HG03575 (cell line): ENCODE results near the gene GLDC.
"Not testable (repeated sequence)": the region's sequence is repeated elsewhere in the genome, so short reads cannot be mapped to it uniquely, and the experiment has no call there.

ENCODE experiments used
- ATAC-seq: cut with Tn5 transposase; IDR thresholded peaks from one replicate; pipeline ENCODE4 v1.9.1; 2021; ENCODE audit not compliant: unreplicated experiment, insufficient number of reproducible peaks, low FRiP score; ENCODE audit errors: extremely low read depth

Gene GLDC

DNA sequence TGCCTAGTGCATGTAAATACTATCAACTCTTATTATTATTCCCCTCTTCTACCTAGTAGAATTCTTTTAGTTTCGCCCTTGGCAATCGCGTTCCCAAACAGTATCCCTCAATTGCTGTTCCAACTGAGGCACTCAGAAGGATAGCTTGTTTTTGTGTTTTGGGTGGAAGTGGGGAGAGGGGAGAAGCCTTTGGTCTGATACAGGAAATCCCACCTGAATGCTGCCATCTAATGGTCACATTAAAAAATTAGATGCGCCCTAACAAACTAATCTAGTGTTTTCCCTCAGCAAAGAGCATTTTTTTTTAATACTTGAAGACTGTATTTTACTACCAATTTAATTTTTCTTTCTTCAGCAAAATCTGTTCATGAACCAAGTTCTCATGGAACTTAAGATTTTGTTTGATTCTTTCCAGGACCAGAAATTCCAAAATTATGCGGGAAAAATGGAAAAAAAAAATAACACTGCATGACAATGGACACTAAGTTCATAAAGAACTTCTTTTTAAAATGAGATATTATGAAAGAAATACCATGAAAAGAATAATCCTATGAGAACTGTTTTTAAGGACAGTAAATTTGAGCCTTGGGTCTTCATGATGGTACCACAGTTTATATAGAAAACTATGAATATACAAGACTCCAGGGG, 22.2 kb upstream of the GLDC start:
- ATAC-seq: no peak

DNA sequence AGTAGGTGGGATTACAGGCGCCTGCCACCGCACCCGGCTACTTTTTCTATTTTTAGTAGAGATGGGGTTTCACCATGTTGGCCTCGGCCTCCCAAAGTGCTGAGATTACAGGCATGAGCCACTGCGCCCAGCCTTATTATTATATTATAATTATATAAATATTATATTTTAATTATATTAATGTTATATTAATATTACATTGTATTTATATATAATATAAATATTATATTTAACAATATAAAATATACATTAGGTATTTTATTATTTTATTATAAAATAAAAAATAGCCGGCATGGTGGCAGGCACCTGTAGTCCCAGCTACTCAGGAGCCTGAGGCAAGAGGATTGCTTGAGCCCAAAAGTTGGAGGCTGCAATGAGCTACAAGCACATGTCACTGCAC, 21.6 kb upstream of the GLDC start:
- no peak for ATAC-seq

DNA sequence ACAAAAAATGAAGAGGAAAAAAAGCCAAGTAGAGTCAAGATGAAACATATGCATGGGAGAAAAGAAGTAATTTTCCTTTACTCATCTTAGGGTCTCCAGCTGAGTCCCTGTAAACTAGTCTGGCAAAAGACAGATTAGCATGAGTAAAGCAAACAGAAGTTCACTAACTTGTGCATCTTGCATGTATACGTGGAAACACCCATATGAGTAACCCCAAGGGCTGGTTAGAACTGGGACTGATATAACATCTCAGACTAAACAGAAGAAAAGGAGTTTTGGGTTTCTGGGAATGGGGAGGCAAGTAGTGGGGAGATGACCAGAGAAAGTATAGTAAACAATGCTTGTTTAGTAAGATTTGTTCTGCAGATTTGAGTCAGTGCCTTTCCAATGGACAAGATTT, 20.1 kb upstream of the GLDC start:
- ATAC-seq: no peak

DNA sequence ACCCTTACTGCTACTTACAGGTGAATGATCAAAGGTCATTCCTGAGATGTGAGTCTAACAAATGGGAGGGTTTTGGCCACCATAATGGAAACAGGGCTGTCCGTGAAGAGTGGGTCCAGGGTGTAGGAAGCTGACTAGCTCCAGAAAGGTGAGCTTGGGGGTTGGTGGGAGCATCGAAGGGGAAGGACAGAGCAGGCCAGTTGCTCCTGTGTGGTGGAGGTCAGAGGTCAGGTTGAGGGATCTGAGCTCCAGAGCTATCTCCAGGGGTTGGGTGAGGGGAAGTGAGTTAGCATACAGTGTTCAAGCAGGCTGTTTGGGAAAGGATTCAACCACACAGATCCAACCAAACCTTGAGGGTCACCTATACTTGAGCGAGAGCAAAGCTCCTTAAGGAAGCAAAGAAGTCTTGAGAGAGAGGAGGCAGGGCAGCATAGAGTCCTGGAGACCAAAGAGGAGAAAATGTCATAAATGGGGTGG, 18.7 kb upstream of the GLDC start:
- no peak for ATAC-seq

DNA sequence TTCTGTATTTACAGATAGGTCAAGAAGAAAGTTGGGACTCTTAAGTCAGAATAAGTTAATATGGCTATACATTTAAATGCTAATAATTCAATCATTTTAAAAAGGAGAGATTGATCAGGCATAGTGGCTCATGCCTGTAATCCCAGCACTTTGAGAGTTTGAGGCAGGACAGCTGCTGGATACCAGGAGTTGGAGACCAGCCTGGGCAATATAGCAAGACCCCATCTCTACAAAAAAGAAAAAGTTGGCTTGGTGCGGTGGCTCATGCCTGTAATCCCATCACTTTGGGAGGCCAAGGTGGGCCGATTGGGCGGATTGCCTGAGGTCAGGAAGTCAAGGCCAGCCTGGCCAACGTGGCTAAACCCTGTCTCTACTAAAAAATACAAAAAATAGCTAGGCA, 15.0 kb upstream of the GLDC start:
- ATAC-seq: no peak

DNA sequence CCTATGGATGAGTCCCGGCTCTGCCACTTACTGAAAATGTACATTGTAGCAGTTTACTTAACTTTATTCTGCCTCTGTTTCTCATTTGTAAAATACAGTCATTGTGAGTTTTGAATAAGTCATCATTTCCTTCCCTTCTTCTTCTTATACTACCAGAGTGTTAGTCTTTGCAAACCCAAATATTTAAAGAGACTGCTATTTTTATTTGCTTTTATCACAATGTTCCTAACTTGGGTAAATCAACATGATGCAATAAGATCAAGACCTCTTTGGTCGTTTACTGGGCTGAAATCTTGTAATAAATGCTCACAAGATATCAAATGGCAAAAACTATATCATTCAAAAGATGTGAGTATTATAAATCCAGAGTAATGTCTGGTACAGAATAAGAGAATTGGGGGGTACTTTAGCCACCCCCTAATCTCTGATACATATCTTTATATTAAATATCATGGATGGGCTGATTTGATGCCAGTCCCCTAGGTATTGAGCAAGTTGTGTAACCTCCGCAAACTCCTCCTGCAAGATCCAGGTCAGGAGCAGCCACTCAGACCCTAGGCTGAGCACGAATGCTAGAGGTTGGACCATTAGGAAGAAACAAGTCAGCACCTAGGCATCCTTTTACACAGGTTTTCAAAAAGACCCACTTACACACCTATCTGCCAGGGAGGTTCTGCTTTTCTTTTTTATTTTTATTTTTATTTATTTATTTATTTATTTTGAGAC, 13.3 kb upstream of the GLDC start:
- no peak for ATAC-seq

DNA sequence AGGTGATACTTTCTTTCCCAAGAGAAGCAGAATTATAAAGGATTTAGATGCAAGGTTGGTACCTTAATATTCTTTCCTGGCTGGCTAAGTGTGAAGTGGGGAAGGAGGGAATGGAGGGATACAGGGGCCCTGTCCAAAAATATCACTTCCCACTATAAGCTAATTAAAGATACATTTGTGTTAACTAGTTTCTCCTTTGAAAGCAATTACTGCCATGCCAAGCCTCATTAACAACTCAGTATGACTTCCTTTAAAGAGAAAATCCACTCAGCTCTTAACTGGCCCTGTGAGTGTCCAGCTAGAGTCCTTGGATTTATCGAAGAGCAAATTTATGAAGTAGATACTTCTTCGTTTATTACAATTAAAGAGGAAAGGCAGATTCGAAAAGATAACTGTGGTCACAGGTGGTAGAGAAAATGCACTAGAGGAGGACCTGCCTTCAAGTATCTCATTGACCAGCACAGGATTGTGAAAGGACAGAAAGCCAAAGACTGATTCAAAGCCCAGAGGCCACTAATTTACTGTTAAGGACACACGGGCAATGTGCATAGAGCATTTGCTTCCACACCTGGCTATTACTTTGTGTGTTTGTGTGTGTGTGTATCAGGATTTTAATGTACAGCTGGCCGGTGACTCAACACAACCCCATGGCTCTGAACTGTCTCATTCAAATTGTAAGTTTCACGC, 11.2 kb upstream of the GLDC start:
- no peak for ATAC-seq

DNA sequence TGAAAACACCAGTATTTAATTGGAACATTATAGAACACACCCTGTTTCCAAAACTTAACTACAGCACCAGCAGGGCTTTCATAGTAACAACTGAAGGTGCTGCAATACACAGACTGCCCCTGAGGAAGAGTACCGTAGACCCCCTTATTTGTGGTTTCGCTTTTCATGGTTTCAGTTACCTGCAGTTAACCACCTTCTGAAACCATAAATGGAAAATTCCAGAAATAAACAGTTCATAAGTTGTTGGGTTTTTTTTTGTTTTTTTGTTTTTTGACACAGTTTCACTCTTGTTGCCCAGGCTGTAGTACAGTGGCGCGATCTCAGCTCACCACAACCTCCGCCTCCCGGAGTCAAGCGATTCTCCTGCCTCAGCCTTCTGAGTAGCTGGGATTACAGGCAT, 9.5 kb upstream of the GLDC start:
- ATAC-seq: peak; percentile 74

DNA sequence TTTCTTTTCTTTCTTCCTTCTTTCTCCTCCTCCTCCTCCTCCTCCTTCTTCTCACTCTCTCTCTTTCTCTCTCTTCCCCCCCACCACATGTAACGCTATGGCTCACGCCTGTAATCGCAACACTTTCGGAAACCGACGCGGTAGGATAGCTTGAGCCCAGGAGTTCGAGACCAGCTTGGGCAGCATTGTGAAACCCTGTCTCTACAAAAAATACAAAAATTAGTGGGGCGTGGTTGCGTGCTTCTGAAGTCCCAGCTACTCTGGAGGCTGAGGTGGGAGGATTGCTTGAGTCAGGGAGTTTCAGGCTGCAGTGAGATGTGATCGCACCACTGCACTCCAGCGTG, 736 bp upstream of the GLDC start:
- ATAC-seq: no peak

DNA sequence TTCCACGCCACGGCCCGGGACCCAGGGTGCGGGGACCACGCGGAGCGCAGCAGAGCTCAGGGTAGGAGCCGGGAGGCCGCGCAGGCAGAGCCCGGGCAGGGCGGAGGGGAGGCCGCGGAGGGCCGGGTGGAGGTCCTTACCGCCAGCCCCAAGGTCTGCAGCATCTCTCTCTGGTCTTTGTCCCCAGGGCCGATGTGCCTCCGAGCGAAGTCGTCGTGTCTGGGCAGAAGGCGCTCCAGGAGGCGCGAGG, 499 bp downstream of the GLDC start:
- ATAC-seq: not testable (repeated sequence)

DNA sequence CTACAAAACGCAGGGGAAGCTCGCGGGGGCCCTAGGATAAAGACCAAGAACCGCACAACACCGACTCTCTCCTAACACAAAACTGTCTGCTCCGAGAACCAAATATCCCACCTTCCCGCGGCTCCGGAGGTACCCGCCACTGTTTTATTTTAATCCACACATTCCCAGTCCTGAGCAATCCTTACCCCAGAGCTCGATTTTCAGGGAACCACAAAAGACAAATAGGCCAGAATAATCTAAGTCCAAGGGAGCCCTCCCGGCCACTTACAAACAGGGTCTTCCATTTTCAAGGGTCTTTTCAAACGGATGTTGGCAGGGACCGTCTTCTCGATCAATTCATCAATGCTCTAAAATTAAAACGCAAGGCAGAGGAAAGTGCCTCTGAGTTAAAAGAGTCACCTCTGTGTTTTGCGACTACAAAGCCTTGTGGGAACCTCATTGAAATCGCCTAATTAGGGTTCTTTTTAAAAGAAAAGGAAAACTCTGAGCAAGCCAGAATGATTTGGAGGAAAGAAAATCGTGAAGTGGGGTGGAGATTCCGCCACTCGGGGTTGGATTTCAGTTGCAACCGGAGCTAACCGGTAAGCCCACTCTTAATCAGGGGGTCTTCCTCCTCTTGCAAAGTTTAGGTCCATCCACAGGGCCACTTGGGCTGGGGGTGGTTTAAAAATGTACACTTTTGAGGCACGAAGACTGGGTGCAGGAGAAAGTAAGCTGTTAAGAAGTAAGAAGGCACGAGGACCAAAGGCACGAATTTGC, 1.0 kb downstream of the GLDC start:
- no peak for ATAC-seq

DNA sequence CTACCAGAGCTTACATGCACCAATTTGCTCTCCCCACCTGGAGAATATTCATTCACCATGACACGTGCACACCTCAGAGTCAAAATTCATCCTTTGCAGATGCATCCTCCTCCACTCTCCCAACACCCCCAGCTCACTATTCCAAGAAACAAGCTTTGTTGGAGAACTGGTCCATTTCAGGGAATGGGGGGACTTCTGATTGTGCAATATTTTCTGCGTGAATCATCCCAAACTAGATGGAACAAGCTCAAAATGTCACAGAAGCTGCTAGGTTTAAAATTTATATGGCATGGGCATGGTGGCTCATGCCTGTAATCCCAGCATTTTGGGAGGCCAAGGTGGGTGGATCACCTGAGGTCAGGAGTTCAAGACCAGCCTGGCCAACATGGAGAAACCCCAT, 3.6 kb downstream of the GLDC start:
- ATAC-seq: no peak

DNA sequence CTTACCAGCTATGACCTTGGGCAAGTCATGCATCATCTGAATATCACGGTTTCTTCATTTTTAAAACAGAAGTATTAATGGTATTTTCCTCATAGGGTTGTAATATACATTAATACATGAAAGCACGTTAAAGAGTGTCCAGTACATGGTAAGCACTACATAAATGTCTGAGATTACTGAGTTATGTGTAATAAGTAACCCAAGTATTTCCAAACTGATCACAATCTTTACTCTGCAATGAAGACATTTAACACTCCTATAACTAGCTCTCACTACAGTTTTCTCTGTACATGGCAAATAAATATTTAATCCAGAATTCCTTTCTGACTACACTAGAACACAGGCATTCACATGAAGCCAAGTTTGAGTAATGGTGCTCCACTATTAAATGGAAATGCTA, 4.0 kb downstream of the GLDC start:
- ATAC-seq: no peak

DNA sequence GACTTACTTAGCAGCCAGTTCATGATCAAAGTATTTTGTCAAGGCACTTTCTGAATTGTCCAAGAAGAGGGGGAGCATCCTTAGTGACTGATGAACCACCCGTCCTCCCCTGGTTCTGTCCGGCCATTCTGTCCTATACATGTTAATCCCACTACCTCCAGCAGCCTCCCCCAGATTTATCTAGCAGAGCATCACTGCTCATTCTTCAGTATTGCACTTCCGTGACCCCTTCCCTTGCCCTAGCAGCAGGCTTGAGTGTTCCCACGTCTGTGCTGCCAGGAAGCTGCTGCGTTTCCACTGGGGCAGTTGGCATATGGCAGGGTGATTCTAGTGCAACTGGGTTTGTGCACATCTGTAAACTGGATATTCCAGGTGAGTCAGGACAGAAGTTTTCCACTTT, 4.5 kb downstream of the GLDC start:
- no peak for ATAC-seq

DNA sequence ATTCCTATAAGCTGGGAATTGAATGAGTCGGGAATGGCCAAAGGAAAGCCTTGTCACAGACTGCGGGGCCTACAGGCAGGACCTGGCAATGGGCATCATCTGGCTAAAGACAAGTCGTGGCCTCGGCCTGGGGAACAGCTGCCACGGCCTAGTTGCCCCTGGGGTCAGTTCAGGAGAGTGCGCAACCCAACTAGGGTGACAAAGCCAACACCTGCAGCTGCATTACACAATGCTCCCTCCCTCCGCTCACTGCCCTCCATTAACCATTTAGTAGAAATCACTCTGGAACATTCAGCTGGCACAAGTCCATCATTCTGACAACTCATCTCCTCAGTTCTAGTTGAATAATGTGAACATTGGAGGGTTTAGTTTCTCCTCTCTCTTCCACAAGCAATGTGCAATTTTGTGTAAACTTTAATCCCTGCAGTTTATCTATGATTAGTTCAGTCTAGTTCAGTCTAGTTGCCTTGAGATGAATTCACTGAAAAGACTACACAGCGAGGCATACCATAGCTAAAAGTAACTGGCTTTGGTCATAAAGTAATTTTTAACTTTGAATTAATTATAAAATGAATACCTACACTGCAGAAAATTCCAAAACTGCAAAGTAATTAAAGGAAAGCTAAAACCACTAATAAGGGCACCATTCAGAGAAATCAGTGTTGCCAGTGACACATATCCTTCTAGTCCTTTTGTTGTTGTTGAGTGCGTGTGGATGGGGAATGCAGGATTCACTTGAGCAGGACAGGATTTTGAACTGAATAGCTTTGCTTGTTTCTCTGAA, 5.1 kb downstream of the GLDC start:
- ATAC-seq: no peak

DNA sequence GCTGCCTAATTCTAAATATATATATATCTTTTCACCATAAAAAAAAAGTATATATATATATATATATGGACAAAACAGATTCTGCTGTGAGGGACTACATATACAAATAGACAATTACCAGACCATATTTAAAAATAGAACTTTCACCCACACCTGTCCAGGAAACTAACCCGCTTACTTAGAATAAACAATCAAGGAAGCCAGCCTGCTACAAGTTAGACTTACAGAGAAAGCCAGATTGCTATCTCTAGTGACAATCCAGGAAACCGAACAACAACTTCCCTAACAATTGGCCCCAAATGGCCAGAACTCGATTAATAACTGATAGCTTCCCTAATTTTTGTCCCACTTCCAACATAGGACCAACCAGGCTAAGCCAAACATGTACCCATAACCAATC, 5.9 kb downstream of the GLDC start:
- no peak for ATAC-seq

DNA sequence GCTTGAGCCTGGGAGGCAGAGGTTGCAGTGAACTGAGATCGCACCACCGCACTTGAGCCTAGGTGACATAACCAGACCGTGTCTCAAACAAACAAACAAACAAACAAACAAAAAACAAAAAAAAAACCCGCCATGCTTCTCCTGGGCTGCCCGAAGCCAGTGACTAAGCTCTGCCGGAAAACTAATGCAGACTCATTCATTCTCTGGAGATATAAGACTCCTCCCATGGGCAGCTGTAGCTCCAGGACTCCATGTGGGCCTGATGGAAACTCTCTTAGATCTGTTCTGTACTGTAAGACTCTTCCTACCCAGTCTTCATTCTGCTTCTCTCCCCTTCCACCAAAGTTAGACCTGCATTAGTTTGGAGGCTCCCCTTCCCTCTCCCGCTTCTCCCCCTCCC, 11.1 kb downstream of the GLDC start:
- no peak for ATAC-seq

DNA sequence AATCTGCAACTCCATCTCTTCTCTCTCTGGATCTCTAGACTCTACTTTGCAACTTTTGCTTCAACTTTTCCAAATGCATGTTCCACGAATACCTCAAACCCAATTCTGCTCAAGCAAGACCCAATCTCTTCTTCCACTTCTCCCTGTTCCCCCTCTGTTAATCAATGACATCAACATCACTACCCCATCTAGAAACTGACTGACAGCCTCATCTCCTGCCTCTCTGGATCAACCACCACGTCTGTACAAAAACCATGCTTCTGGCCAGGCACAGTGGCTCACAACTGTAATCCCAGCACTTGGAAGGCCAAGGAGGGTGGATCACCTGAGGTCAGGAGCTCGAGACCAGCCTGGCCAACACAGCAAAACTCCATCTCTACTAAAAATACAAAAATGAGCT, 12.2 kb downstream of the GLDC start:
- no peak for ATAC-seq

DNA sequence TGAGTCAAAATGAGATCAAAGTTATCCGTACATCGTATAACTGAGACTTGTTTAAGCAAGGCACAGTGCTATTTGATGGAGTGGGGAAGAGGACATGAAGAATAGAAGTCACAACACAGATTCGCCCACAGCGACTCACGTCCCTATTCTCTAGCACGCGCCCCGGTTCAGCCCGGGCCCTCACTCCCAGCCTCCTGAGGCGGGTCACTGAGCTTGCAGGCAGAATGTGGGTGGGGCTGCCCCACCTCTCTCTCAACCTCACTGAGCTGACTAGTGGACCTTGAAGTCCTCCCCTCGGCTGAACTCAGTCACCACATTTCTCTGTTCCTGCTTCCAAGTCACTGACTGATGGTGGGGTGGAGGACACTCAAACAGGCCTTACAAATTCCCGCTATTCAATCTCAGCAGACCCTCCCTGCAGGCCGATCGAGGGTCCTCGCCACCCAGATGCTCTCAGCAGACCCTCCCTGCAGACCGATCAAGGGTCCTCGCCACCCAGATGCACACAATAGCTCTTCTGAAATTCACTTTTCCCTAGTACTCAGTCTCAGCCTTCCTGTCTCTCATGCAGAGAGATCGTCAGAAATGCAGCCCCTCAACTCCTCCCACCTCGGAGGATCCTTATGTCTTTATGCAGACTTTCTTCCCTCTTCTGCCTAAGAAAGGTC, 12.9 kb downstream of the GLDC start:
- peak; percentile 76 for ATAC-seq
